Suppressor macrophage (primary cell): ENCODE measurements around the gene GAGE12G.
"Not testable (repeated sequence)": the region's sequence is repeated elsewhere in the genome, so short reads cannot be mapped to it uniquely, and the experiment has no call there.

Experiments
- DNase-seq, 4 experiments: peaks; one replicate each; pipeline ENCODE4 v3.0.0-alpha.2; 2020 to 2022
- total RNA-seq, 17 experiments: gene quantifications; one replicate each; lab custom pipeline; 2026; ENCODE audit warnings: mixed read lengths in 6 of 17, inconsistent platforms in 3 of 17; lab: John Stamatoyannopoulos, UW

Gene GAGE12G
- 0 reads per million in 17 experiments for total RNA-seq

DNA sequence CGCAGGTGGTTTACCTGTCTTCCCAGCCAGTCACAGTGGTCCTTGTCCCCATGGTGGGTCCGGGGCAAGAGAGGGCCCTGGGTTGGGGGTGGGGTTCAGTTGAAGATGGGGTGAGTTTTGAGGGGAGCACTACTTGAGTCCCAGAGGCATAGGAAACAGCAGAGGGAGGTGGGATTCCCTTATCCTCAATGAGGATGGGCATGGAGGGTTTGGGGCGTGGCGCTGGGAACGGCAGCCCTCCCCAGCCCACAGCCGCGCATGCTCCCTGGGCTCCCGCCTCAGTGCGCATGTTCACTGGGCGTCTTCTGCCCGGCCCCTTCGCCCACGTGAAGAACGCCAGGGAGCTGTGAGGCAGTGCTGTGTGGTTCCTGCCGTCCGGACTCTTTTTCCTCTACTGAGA is at the start of gene GAGE12G:
TSS of gene GAGE12G (plus strand) at position 301 of the 400 bp plus-strand sequence. CDS start 1,155 bp downstream, outside the sequence.
- not testable (repeated sequence) for DNase-seq

GRCh38 chrX:49531877-49532276 is 38.3 kb upstream of the GAGE12G start, which contains the start of gene GAGE12C:
GAGE12C (plus strand) TSS chrX:49532177; CDS start chrX:49533332, 1,155 bp downstream.
- DNase-seq: not testable (repeated sequence)

- not testable (repeated sequence) for DNase-seq
Observed at GRCh38 chrX:49541433-49541832, 28.8 kb upstream of the GAGE12G start, which contains the start of gene GAGE12D. GAGE12D (plus strand) TSS chrX:49541733; CDS start chrX:49542888, 1,155 bp downstream.

DNA sequence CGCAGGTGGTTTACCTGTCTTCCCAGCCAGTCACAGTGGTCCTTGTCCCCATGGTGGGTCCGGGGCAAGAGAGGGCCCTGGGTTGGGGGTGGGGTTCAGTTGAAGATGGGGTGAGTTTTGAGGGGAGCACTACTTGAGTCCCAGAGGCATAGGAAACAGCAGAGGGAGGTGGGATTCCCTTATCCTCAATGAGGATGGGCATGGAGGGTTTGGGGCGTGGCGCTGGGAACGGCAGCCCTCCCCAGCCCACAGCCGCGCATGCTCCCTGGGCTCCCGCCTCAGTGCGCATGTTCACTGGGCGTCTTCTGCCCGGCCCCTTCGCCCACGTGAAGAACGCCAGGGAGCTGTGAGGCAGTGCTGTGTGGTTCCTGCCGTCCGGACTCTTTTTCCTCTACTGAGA is 19.2 kb upstream of the GAGE12G start, which contains the start of gene GAGE12E:
TSS of gene GAGE12E (plus strand) at position 301 of the 400 bp plus-strand sequence. CDS start 1,155 bp downstream, outside the sequence.
- not testable (repeated sequence) for DNase-seq

DNA sequence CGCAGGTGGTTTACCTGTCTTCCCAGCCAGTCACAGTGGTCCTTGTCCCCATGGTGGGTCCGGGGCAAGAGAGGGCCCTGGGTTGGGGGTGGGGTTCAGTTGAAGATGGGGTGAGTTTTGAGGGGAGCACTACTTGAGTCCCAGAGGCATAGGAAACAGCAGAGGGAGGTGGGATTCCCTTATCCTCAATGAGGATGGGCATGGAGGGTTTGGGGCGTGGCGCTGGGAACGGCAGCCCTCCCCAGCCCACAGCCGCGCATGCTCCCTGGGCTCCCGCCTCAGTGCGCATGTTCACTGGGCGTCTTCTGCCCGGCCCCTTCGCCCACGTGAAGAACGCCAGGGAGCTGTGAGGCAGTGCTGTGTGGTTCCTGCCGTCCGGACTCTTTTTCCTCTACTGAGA is 9.7 kb upstream of the GAGE12G start, which contains the start of gene GAGE12F:
TSS of gene GAGE12F (plus strand) at position 301 of the 400 bp plus-strand sequence. CDS start 1,155 bp downstream, outside the sequence.
- DNase-seq: not testable (repeated sequence)

DNA sequence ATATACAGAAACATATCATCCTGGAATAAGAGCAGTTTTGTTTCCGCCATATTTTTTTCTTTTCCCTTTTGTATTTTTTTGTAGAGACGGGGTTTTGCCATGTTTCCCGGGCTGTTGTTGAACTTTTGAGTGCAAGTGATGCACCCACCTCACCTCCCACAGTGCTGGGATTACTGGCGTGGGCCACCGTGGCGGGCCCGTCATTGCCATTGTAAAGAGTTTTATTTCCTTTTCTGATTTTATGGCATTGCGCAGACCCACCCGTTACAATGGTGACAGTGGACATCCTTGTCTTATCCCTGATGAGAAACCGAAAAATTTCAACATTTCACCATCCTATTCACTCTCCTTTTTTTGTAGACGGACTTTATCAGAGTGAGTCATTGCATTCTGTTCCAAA is 1.5 kb upstream of the GAGE12G start:
- not testable (repeated sequence) for DNase-seq

GRCh38 chrX:49569152-49569551 is 1.0 kb upstream of the GAGE12G start:
- DNase-seq: not testable (repeated sequence)

GRCh38 chrX:49579649-49580048 is 9.4 kb downstream of the GAGE12G start, which contains the start of gene GAGE12H:
GAGE12H (plus strand) TSS chrX:49579949; CDS start chrX:49581104, 1,155 bp downstream.
- DNase-seq: not testable (repeated sequence)

DNA sequence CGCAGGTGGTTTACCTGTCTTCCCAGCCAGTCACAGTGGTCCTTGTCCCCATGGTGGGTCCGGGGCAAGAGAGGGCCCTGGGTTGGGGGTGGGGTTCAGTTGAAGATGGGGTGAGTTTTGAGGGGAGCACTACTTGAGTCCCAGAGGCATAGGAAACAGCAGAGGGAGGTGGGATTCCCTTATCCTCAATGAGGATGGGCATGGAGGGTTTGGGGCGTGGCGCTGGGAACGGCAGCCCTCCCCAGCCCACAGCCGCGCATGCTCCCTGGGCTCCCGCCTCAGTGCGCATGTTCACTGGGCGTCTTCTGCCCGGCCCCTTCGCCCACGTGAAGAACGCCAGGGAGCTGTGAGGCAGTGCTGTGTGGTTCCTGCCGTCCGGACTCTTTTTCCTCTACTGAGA is 19.0 kb downstream of the GAGE12G start, which contains the start of gene GAGE2A:
TSS of gene GAGE2A (plus strand) at position 301 of the 400 bp plus-strand sequence. CDS start 1,155 bp downstream, outside the sequence.
- DNase-seq: not testable (repeated sequence)

- DNase-seq: not testable (repeated sequence)
Observed at GRCh38 chrX:49589769-49590478, 19.7 kb downstream of the GAGE12G start.

GRCh38 chrX:49590488-49590887 is 20.3 kb downstream of the GAGE12G start:
- DNase-seq: not testable (repeated sequence)

DNA sequence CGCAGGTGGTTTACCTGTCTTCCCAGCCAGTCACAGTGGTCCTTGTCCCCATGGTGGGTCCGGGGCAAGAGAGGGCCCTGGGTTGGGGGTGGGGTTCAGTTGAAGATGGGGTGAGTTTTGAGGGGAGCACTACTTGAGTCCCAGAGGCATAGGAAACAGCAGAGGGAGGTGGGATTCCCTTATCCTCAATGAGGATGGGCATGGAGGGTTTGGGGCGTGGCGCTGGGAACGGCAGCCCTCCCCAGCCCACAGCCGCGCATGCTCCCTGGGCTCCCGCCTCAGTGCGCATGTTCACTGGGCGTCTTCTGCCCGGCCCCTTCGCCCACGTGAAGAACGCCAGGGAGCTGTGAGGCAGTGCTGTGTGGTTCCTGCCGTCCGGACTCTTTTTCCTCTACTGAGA is 28.5 kb downstream of the GAGE12G start, which contains the start of gene GAGE1:
TSS of gene GAGE1 (plus strand) at position 301 of the 400 bp plus-strand sequence. CDS start 1,155 bp downstream, outside the sequence.
- DNase-seq: not testable (repeated sequence)

- DNase-seq: no peak
Observed at GRCh38 chrX:49610718-49611310, 40.6 kb downstream of the GAGE12G start.

DNA sequence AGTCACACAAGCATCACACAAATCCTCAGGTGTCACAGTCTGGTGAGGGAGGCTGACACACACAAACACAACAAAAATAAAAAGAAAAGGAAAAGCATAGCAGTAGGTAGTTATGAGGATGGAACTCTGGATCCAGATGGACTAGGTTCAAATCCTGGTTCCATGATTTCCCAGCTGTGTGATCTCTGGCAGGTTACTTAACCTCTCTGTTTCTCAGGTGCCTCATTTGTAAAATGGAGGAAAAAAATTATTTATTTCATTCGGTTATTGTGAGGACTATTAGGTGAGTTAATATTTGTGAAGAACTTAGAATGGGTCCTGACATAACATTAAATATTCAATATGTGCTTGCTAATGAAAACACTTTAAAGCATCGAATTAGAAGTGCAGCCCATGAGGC is 48.4 kb downstream of the GAGE12G start:
- DNase-seq: no peak
